Hematopoietic multipotent progenitor cell treated with erythropoietin and hydrocortisone succinate and interleukin-3 and kit ligand, for 15 days (in vitro differentiated cells): ENCODE measurements around the gene OR14A16.

Experiments used
- DNase-seq: peaks from one replicate; pipeline ENCODE4 v3.0.0-alpha.2; 2015; ENCODE audit warnings: low spot score

OR14A16 gene, protein sequence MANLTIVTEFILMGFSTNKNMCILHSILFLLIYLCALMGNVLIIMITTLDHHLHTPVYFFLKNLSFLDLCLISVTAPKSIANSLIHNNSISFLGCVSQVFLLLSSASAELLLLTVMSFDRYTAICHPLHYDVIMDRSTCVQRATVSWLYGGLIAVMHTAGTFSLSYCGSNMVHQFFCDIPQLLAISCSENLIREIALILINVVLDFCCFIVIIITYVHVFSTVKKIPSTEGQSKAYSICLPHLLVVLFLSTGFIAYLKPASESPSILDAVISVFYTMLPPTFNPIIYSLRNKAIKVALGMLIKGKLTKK

GRCh38 chr1:247824023-247824422, at the start of gene OR14A16:
TSS of gene OR14A16 (minus strand) at chr1:247824119. CDS start at chr1:247815729, 8,390 bp downstream.
- no peak for DNase-seq

GRCh38 chr1:247865416-247865815, 41.5 kb upstream of the OR14A16 start:
- no peak for DNase-seq

DNA sequence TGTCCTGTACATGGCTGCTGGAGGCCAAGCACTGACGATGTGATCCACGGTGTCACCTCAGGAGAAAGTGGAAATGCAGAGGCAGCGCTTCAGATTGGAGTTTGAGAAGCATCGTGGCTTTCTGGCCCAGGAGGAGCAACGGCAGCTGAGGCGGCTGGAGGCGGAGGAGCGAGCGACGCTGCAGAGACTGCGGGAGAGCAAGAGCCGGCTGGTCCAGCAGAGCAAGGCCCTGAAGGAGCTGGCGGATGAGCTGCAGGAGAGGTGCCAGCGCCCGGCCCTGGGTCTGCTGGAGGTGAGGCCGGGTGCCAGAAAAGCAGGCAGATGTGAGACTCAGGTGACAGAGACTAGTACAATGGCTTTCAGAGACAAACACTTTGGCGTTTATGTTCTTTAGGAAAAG, 40.7 kb upstream of the OR14A16 start:
- no peak for DNase-seq

GRCh38 chr1:247862756-247863155, 38.8 kb upstream of the OR14A16 start:
- no peak for DNase-seq

DNA sequence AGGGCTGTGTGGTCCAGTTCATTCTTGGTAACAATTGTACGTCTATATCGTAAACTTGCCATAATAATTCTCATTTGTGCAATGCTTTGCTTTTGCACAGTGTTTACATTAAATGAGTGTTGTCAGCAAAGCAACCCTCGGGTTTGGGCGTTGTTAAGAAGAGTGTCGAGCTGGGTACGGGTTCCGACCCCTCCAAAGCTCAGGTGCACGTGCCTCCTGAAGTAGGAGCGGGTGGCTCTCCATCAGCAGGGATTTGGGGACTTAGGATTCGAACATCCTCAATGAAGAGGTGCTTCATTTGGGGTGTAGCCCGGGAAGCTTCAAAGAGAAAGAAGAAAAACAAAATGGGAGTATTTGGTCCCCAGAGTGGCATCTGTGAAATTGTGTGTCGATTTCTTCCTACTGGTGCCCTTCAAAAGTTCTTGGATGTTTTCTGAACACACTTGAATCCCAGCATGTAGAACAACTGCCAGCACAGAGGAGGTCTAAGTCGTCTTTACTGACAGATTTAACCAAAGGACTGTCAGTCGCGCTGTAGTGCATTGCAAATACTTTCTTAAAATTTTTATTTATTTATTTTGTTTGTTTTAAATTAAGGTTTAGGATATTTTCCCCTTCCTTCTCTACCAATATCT, 34.2 kb upstream of the OR14A16 start:
- DNase-seq, result peak; percentile 51

DNA sequence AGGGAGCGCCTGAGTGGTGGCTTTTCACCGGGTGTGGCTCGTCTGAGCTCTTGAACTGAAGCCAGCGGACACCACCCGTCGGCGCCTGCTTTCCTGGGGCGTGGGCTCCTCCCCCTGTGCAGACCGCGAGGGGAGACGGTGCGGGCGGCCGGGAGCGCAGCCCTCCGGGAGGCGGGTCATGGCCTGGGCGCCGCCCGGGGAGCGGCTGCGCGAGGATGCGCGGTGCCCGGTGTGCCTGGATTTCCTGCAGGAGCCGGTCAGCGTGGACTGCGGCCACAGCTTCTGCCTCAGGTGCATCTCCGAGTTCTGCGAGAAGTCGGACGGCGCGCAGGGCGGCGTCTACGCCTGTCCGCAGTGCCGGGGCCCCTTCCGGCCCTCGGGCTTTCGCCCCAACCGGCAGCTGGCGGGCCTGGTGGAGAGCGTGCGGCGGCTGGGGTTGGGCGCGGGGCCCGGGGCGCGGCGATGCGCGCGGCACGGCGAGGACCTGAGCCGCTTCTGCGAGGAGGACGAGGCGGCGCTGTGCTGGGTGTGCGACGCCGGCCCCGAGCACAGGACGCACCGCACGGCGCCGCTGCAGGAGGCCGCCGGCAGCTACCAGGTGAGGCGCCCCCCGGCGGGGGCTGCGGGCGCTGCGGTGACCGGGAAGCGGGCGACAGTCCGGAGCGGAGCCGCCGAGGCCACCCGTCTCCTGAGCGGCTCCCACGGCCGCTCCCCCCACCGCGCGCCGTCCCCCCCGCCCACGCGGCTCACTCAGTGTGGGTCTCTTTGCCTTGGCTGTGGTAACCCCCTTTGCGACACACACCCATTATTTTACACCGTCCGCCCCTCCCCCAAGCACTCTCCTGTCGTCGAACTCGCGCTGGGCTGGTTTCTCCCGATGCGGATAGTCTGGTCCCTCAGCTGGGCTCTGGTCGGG, 33.4 kb upstream of the OR14A16 start, which contains the start of gene TRIM58:
Gene TRIM58, plus strand, starts transcription at position 119 of the 916 bp plus-strand sequence. Its CDS starts 60 bp downstream, at position 179.
- peak; percentile 97 for DNase-seq

DNA sequence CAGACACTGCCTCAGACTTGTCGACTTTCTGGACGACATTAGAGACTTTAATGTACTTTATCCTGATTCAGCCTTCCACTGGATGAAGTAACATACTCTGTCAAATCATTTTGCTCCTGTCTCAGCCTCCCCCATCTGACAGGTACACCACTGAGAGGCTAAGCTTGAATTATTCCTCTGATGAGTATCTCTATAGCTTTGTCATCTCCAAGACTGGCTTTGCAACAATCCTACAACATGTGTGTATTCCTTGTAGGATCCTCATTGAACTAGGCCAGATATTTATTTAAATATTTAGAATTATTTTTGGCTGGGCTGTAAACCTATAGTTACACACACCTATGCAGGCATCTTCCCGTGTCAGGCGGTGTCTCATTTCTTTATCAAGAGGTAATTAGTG, 32.0 kb upstream of the OR14A16 start:
- DNase-seq, result no peak

DNA sequence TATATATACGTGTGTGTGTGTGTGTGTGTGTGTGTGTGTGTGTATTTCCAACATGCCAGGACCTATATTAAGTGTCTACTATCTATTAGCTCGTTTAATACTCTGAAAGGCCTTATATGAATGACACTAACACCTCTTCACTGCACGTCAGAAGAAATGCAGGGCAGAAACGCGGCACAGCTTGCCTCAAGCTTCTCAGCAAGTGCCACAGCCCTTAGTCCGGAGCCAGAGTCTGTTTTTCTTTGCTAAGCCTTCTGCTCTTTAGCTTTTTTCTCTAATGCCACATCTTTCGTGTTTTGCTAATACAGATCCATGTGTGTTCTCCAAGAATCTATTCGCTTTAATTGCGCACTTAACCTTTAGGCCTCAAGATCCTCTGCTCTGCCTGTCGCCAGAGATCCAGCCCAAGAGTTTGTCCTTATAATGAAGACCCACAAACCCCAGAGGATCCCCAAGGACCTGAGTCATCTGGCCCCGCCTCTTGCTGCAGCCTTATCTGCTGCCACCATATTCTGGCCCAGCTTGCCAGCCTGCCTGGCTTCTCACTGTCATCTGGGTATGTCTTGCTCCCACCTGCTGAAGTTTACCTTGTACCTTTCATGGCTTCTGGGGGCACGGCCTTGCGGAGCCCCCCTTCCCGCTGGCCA, 31.1 kb upstream of the OR14A16 start:
- peak; percentile 97 for DNase-seq

GRCh38 chr1:247849616-247850015, 25.7 kb upstream of the OR14A16 start:
- DNase-seq, result no peak

GRCh38 chr1:247848346-247848745, 24.4 kb upstream of the OR14A16 start:
- DNase-seq, result no peak

DNA sequence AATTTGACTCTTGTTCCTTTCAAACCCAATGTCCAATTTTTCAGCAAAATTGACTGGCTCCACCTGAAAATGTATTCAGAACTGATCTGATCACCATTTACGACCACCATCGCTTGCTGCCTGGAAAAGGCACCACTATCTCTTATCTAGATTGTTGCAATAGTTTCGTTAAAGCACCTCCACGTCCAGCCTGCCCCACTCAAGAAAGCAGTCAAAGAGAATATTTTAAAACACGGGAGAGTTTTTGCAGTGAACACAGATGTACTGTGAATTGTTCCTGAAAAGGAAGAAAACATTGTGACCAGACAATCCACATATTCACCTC, 21.7 kb upstream of the OR14A16 start:
- no peak for DNase-seq

- no peak for DNase-seq
These were observed 21.2 kb upstream of the OR14A16 start for GRCh38 chr1:247845011-247845692.

DNA sequence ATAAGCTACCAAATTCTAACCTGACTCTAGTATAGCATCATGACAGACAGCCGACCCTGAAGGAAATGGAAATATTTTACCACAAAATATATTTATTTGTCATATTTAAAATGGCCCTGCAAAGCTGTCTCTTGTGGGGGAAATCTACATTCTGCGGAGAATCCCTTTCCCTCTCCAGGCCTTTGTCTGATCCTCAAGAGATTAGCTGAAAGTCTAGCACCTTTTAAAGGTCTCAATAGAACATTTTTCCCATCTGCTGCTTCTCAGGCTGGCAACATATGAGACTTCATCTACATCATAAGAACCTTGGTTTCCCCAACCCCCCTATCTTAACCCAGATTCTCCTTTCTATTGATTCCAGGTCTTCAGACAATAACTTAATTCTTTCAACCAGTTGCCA, 19.5 kb upstream of the OR14A16 start:
- DNase-seq, result no peak

- DNase-seq, result no peak
These were observed 17.9 kb upstream of the OR14A16 start, which contains the start of gene OR11L1 for GRCh38 chr1:247841796-247842195. TSS of gene OR11L1 (minus strand) at chr1:247841896. CDS start at chr1:247841896, 0 bp downstream.

DNA sequence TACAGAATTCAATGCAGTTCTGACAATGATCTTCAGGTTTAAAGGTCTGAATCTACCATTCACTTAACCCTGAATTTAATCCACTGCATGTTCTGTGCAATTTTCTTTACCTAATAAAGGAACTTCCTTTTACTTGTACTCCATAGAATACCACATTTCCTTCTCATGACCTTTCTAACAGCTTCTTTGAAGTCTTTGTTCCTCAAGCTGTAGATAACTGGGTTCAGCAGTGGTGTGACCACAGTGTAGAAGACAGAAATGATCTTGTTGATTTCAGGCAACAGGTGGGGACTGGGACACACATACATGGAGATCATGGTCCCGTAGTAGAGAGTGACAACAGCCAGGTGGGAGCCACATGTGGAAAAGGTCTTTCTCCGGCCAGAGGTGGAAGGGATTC, 16.9 kb upstream of the OR14A16 start:
- DNase-seq, result no peak

- DNase-seq, result peak; percentile 56
These were observed 9.7 kb upstream of the OR14A16 start for GRCh38 chr1:247833601-247834000.

DNA sequence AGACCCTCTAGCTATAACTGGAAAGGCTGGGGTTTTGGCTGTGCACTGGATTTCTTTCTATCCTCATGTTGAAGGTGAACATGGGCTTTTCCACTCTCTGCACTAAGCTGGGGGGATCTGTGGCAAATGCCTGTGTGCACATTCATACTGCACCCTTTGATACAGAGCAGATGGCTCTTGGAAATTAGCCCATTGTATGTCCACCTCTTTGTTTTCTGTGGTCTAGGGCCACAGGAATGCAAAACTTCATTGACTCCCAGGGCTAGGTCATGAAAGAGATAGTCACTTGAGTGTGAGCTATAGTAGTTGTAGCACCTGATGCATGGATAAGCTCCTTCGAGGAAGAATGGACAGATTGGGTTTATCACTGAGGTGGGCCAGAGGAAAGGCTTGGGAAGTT, 5.7 kb upstream of the OR14A16 start:
- no peak for DNase-seq

- no peak for DNase-seq
These were observed 1.4 kb upstream of the OR14A16 start for GRCh38 chr1:247825362-247825761.

DNA sequence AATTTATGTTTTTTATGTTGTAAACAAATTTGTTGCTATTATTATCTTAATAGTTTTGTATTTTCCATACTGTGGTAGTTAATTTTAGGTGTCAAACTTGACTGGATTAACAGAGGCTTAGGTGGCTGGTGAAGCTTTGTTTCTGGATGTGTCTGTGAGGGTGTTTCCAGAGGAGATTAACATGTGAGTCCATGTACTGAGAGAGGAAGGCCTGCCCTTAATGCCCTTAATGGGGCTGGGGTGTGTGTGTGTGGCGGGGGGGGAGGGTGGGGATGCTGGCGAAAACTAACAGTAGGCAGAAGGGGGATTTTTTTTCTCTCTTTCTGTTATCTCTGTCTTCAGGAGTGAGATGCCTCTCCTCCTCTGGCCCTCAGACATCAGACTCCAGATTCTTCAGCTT, 1.9 kb downstream of the OR14A16 start:
- no peak for DNase-seq

GRCh38 chr1:247812637-247813036, 11.3 kb downstream of the OR14A16 start:
- no peak for DNase-seq

DNA sequence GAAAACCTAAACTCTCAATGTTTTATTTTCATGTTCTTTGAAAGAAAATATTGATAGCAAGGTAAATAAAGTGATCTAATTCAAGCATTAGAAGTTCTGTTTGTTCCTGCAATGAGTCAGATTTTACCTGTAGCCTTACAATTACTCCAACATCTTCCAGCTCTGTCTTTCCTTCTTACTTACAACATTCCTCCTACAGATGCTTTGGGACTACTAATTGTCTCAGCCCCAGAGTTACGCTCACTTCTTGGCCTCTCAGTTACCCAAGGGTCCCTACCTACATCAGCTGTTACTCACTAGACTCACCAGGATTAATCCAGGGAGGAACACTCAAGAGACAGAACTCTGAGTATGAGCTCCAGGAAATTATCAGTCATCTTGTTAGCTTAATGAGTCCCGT, 26.4 kb downstream of the OR14A16 start:
- DNase-seq, result no peak

DNA sequence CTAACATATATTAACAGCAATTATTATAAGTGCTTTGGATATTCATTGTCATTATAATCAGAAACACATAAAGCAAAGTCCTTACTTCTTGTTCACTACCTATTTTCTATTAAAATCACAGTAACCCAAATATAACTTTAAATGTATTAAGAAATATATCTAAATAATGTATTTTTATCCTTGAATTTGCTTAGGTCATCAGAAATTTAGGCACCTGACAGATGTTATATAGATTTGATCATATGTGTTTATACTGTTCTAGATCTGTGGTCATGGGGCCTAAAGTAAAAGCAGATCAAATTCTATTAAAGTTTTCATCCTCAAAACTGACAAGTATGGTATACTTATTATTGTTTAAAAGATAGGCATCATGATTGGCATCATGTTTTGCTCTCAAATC, 54.3 kb downstream of the OR14A16 start:
- DNase-seq, result no peak
